Measurements from ENCODE around the gene SCD5. TPM values are rescaled to one million over a fixed set of nuclear protein-coding genes. Genes with fewer than 3 reads are reported as not detected.

The SCD5 gene
- total RNA-seq, 1 donor from 2014 or later: 61.7 TPM

- Mint-ChIP-seq H3K36me3 (ENCODE audit: low read depth, unreplicated experiment) (peaks cover 23% of the 10 kb centered on the region), H3K27ac (ENCODE audit: unreplicated experiment) (no peak overlapping the region), H3K4me1 (ENCODE audit: low read depth, unreplicated experiment) (peaks cover 4% of the 10 kb centered on the region), H3K4me3 (ENCODE audit: unreplicated experiment) (no peak overlapping the region), H3K9me3 (ENCODE audit: unreplicated experiment) (no peaks in the 10 kb centered on the region), H3K27me3 (ENCODE audit: low read depth, unreplicated experiment) (no peaks in the 10 kb centered on the region)
- Histone ChIP-seq H4K20me1 (ENCODE audit: insufficient read depth, low read length) (no peaks in the 10 kb centered on the region), H3K9me3 (ENCODE audit: insufficient read depth, low read depth, low read length) (no peaks in the 10 kb centered on the region), H2AFZ (ENCODE audit: low read depth, low read length) (no peak overlapping the region), H3K27ac (ENCODE audit: low read depth, low read length) (no peak overlapping the region), H3K4me1 (ENCODE audit: insufficient read depth, low read length) (no peaks in the 10 kb centered on the region), H3K9ac (ENCODE audit: low read length) (no peak overlapping the region), H3K4me3 (ENCODE audit: insufficient read depth, low read depth, low read length) (no peak overlapping the region), H3K36me3 (ENCODE audit: insufficient read depth, low read length) (no peaks in the 10 kb centered on the region), H3K27me3 (ENCODE audit: insufficient read depth, low read length) (no peaks in the 10 kb centered on the region), H3K79me2 (ENCODE audit: insufficient read depth, low read length) (no peaks in the 10 kb centered on the region), H3K4me2 (ENCODE audit: low read length) (no peak overlapping the region)
- no peak for FAIRE-seq
- no peak for DNase-seq (ENCODE audit: low read depth)
- TF ChIP-seq EZH2 (IDR thresholded peaks at IDR 0.05; ENCODE audit: insufficient read depth, low read length) (no peak), CTCF (IDR thresholded peaks at IDR 0.05; ENCODE audit: insufficient read depth, low read depth, low read length) (no peak)
These were observed 116.8 kb downstream of the SCD5 start for GRCh38 chr4:82681754-82682153.

GRCh38 chr4:82680834-82681233 is 117.8 kb downstream of the SCD5 start:
- no peak overlapping the region for H3K4me2 ChIP-seq (ENCODE audit: low read length)

More at GRCh38 chr4:82680834-82681233, 117.8 kb downstream of the SCD5 start:
- Histone ChIP-seq H3K27ac (ENCODE audit: low read depth, low read length) (no peak overlapping the region), H3K4me1 (ENCODE audit: insufficient read depth, low read length) (no peaks in the 10 kb centered on the region), H3K79me2 (ENCODE audit: insufficient read depth, low read length) (no peaks in the 10 kb centered on the region), H3K4me3 (ENCODE audit: insufficient read depth, low read depth, low read length) (no peak overlapping the region), H2AFZ (ENCODE audit: low read depth, low read length) (no peak overlapping the region), H4K20me1 (ENCODE audit: insufficient read depth, low read length) (no peaks in the 10 kb centered on the region), H3K9ac (ENCODE audit: low read length) (no peak overlapping the region), H3K9me3 (ENCODE audit: insufficient read depth, low read depth, low read length) (no peaks in the 10 kb centered on the region), H3K27me3 (ENCODE audit: insufficient read depth, low read length) (no peaks in the 10 kb centered on the region), H3K36me3 (ENCODE audit: insufficient read depth, low read length) (no peaks in the 10 kb centered on the region)
- no peak for DNase-seq (ENCODE audit: low read depth)
- Mint-ChIP-seq H3K4me1 (ENCODE audit: low read depth, unreplicated experiment) (peaks cover 4% of the 10 kb centered on the region), H3K27me3 (ENCODE audit: low read depth, unreplicated experiment) (no peaks in the 10 kb centered on the region), H3K27ac (ENCODE audit: unreplicated experiment) (no peak overlapping the region), H3K36me3 (ENCODE audit: low read depth, unreplicated experiment) (peaks cover 30% of the 10 kb centered on the region), H3K4me3 (ENCODE audit: unreplicated experiment) (no peak overlapping the region), H3K9me3 (ENCODE audit: unreplicated experiment) (no peaks in the 10 kb centered on the region)
- TF ChIP-seq CTCF (IDR thresholded peaks at IDR 0.05; ENCODE audit: insufficient read depth, low read depth, low read length) (no peak), EZH2 (IDR thresholded peaks at IDR 0.05; ENCODE audit: insufficient read depth, low read length) (no peak)
- FAIRE-seq: no peak

Data from astrocyte (in vitro differentiated cells and primary cell).